ENCODE measurements around the gene NCCRP1. TPM values are rescaled to one million over a fixed set of nuclear protein-coding genes. Genes with fewer than 3 reads are reported as not detected.

NCCRP1 gene, protein sequence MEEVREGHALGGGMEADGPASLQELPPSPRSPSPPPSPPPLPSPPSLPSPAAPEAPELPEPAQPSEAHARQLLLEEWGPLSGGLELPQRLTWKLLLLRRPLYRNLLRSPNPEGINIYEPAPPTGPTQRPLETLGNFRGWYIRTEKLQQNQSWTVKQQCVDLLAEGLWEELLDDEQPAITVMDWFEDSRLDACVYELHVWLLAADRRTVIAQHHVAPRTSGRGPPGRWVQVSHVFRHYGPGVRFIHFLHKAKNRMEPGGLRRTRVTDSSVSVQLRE
- total RNA-seq (ENCODE audit: low replicate concordance) = not detected in 2 replicates

DNA sequence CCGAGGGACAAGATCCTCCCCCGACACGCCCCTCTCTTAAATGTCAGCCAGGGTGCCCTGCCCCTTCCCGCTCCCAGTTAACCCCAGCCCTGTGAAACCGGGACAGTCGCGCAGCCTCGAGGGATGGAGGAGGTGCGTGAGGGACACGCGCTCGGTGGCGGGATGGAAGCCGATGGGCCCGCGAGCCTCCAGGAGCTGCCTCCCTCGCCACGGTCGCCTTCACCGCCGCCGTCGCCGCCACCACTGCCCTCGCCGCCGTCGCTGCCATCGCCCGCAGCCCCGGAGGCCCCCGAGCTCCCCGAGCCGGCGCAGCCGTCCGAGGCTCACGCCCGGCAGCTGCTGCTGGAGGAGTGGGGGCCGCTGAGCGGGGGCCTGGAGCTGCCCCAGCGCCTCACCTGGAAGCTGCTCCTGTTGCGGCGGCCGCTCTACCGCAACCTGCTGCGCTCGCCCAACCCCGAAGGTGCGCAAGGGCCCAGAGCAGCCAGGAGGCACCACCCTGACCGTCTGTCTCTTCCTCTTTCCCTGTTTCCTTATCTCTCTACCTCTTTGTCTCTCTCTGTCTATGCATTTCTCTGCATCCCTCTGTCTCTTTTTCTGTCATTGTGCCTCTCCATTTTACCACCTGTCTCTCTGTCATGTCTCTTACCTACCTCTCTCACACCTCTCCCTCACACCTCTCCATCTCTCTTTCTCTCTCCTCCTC lies at the start of gene NCCRP1:
NCCRP1 (plus strand) TSS at position 105 of the 703 bp plus-strand sequence; CDS start at position 124, 19 bp downstream.
- no peak within 1 kb of the TSS for H3K4me3 ChIP-seq (ENCODE audit: low read depth, low read length)
- TF ChIP-seq, protein P1, sequence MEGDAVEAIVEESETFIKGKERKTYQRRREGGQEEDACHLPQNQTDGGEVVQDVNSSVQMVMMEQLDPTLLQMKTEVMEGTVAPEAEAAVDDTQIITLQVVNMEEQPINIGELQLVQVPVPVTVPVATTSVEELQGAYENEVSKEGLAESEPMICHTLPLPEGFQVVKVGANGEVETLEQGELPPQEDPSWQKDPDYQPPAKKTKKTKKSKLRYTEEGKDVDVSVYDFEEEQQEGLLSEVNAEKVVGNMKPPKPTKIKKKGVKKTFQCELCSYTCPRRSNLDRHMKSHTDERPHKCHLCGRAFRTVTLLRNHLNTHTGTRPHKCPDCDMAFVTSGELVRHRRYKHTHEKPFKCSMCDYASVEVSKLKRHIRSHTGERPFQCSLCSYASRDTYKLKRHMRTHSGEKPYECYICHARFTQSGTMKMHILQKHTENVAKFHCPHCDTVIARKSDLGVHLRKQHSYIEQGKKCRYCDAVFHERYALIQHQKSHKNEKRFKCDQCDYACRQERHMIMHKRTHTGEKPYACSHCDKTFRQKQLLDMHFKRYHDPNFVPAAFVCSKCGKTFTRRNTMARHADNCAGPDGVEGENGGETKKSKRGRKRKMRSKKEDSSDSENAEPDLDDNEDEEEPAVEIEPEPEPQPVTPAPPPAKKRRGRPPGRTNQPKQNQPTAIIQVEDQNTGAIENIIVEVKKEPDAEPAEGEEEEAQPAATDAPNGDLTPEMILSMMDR (IDR thresholded peaks at IDR 0.05; ENCODE audit: insufficient read depth, low read length) = no peak
- no peak for DNase-seq (ENCODE audit: low read depth)

DNA sequence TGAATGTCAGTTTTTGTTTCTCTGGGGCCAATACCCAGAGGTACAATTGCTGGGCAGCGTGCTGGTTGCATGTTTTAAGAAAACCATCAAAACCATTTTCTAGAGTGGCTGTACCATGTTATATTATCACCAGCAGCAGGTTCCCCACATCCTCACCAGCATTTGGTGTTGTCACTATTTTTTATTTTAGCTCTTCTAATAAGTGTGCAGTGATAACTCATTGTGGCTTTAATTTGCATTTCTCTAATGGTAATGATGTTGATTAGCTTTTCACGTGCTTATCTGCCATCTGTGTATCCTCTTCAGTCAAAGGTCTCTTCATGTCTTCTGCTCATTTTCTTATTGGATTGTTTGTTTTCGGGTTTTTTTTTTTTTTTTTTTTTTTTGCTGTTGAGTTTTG lies 49.3 kb upstream of the NCCRP1 start:
- DNase-seq (ENCODE audit: low read depth) = no peak
- H3K4me3 ChIP-seq (ENCODE audit: low read depth, low read length) = no peak overlapping the region
- TF ChIP-seq, protein P1 (IDR thresholded peaks at IDR 0.05; ENCODE audit: insufficient read depth, low read length) = no peak

DNA sequence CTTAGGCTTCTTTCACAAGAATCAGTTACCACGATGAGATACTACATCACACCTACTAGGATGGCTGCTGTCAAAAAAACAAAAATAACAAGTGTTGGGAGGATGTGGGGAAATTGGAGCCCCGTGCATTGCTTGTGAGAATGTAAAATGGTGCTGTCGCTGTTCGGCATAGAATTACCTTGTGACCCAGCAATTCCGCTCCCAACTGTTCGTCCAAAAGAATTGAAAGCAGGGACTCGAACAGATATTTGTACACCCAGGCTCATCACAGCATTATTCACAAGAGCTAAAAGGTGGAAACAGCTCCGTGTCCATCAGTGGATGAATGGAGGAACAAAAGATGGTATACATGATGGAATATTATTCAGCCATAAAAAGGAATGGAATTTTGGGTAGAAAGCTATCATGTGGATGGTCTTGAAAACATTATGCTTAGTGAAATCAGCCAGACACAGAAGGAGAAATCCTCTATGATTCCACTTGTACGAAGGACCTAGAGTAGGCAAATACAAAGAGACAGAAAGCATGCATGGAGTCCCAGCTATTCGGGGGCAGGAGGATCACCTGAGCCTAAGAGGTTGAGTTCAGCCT lies 47.7 kb upstream of the NCCRP1 start:
- no peak overlapping the region for H3K4me3 ChIP-seq (ENCODE audit: low read depth, low read length)
- TF ChIP-seq, protein P1 (IDR thresholded peaks at IDR 0.05; ENCODE audit: insufficient read depth, low read length) = no peak
- no peak for DNase-seq (ENCODE audit: low read depth)

DNA sequence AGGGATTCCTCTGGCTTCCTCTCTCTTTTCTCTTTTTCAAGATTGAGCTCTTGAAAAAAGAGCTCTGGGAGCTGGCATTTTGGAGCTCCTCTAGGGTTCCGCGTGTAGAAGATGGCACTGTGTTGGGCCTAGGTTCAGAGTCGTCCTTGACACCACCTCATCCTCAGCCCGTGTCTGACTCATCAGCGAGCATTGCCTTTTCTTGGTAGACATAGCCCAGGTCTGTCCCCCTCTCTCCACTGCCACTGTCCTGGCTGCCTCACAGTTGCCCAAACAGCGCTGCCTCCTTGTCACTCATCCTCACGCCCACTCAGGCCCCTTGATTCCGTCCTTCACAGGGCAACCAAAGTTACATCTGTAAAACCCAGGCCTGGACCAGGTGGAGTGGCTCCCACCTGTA lies 46.5 kb upstream of the NCCRP1 start:
- no peak overlapping the region for H3K4me3 ChIP-seq (ENCODE audit: low read depth, low read length)
- TF ChIP-seq, protein P1 (IDR thresholded peaks at IDR 0.05; ENCODE audit: insufficient read depth, low read length) = no peak
- no peak for DNase-seq (ENCODE audit: low read depth)

DNA sequence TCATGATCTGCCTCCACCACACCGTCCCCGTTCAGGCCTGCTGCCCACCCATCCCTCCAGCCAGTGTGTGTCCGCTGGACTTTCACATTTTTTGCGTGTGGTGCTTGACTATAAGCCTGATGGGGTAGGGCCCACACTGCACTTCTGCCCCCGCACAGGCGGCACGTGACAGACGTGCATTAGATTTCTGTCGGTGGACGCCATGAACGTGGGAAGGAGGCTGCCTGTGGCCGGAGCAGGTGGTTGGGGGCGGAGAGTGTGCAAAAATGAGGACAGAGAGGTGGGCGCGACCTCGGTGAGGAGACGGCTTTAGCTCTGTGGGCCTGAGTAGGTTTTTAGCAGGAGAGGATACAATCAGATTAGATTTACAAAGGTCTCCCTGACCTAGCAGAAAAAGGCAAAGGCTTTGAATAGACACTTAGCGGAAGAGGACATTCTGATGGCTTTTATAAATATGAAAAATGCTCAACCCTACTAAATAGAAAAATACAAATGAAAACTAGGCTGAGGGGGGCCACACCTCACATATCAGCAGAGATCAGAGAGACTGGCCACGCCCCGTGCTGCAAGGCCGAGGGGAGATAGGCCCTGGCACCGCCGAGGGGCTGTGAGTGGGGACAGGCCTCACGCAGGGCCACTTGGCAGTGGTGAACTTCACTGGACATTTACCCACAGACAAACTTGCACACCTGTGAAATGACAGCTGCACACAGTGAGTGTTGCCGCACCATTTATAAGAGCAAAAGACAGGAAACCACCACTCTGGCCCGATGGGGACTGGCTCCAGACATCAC lies 45.8 kb upstream of the NCCRP1 start:
- no peak for DNase-seq (ENCODE audit: low read depth)
- no peak overlapping the region for H3K4me3 ChIP-seq (ENCODE audit: low read depth, low read length)
- TF ChIP-seq, protein P1 (IDR thresholded peaks at IDR 0.05; ENCODE audit: insufficient read depth, low read length) = no peak

DNA sequence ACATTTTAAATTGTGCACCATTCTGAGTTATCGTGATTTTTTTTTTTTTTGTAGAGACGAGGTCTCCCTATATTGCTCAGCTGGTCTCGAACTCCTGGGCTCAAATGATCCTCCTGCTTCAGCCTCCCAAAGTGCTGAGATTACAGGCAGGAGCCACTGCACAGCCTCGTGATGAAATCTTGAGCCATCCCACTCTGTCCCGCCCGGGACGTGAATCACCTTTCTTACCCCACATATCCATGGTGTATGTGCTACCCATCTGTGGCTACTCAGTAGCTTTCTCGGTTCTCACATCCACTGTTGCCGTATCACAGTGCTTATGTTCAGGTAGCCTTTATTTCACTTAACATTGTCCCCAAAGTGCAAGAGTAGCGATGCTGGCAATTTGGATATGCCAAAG lies 44.7 kb upstream of the NCCRP1 start:
- TF ChIP-seq, protein P1 (IDR thresholded peaks at IDR 0.05; ENCODE audit: insufficient read depth, low read length) = no peak
- DNase-seq (ENCODE audit: low read depth) = no peak
- H3K4me3 ChIP-seq (ENCODE audit: low read depth, low read length) = no peak overlapping the region
